ENCODE measurements around the gene SMTNL1.

- TF ChIP-seq POLR2A (IDR thresholded peaks at IDR 0.05) (no peak), CTCF (IDR thresholded peaks at IDR 0.05) (no peak)
These were observed 25.5 kb upstream of the SMTNL1 start for GRCh38 chr11:57511741-57512430.

Data from esophagus squamous epithelium (tissue), 4 donors.